CD4-positive, alpha-beta T cell treated with Interleukin-4 for 1 hour (primary cell): ENCODE data around the gene PARD3.

ENCODE experiments used
- DNase-seq, 2 donors: peaks; one replicate each; pipeline ENCODE4 v3.0.0-alpha.2; 2020 to 2022

The PARD3 gene

GRCh38 chr10:34166354-34166753 lies 648.7 kb downstream of the PARD3 start:
- DNase-seq: no peak

- no peak for DNase-seq
These were observed 651.1 kb downstream of the PARD3 start for GRCh38 chr10:34164029-34164428.

- no peak for DNase-seq
These were observed 651.8 kb downstream of the PARD3 start for GRCh38 chr10:34163075-34163905.

- no peak for DNase-seq
These were observed 653.2 kb downstream of the PARD3 start for GRCh38 chr10:34161777-34162370.

GRCh38 chr10:34160595-34160994 lies 654.5 kb downstream of the PARD3 start:
- DNase-seq: no peak

GRCh38 chr10:34157501-34157900 lies 657.6 kb downstream of the PARD3 start:
- no peak for DNase-seq

GRCh38 chr10:34156781-34157425 lies 658.2 kb downstream of the PARD3 start:
- DNase-seq: no peak

GRCh38 chr10:34155812-34156211 lies 659.3 kb downstream of the PARD3 start:
- DNase-seq: no peak

- DNase-seq: no peak
These were observed 660.7 kb downstream of the PARD3 start for GRCh38 chr10:34154383-34154900.

- no peak for DNase-seq
These were observed 661.3 kb downstream of the PARD3 start for GRCh38 chr10:34153663-34154382.

- no peak for DNase-seq
These were observed 662.7 kb downstream of the PARD3 start for GRCh38 chr10:34152434-34152833.

GRCh38 chr10:34151931-34152330 lies 663.2 kb downstream of the PARD3 start:
- no peak for DNase-seq

- no peak for DNase-seq
These were observed 663.6 kb downstream of the PARD3 start for GRCh38 chr10:34151481-34151880.

GRCh38 chr10:34150103-34150502 lies 665.0 kb downstream of the PARD3 start:
- DNase-seq: no peak

- DNase-seq: no peak
These were observed 666.8 kb downstream of the PARD3 start for GRCh38 chr10:34148305-34148657.

GRCh38 chr10:34147641-34148304 lies 667.3 kb downstream of the PARD3 start:
- DNase-seq: no peak

- DNase-seq: no peak
These were observed 669.4 kb downstream of the PARD3 start for GRCh38 chr10:34145715-34146114.

- DNase-seq: no peak
These were observed 671.6 kb downstream of the PARD3 start for GRCh38 chr10:34143466-34143865.

GRCh38 chr10:34141032-34141680 lies 673.9 kb downstream of the PARD3 start:
- no peak for DNase-seq

GRCh38 chr10:34139559-34139958 lies 675.5 kb downstream of the PARD3 start:
- no peak for DNase-seq

GRCh38 chr10:34137955-34138354 lies 677.1 kb downstream of the PARD3 start:
- no peak for DNase-seq

- no peak for DNase-seq
These were observed 677.9 kb downstream of the PARD3 start for GRCh38 chr10:34137201-34137600.
